GM18861 (cell line): ENCODE data around the gene RBKS.
"Not testable (repeated sequence)": the region's sequence is repeated elsewhere in the genome, so short reads cannot be mapped to it uniquely, and the experiment has no call there.

Experiments used
- ATAC-seq: cut with Tn5 transposase; IDR thresholded peaks from one replicate; pipeline ENCODE4 v1.9.1; 2021; ENCODE audit not compliant: unreplicated experiment

Gene RBKS

DNA sequence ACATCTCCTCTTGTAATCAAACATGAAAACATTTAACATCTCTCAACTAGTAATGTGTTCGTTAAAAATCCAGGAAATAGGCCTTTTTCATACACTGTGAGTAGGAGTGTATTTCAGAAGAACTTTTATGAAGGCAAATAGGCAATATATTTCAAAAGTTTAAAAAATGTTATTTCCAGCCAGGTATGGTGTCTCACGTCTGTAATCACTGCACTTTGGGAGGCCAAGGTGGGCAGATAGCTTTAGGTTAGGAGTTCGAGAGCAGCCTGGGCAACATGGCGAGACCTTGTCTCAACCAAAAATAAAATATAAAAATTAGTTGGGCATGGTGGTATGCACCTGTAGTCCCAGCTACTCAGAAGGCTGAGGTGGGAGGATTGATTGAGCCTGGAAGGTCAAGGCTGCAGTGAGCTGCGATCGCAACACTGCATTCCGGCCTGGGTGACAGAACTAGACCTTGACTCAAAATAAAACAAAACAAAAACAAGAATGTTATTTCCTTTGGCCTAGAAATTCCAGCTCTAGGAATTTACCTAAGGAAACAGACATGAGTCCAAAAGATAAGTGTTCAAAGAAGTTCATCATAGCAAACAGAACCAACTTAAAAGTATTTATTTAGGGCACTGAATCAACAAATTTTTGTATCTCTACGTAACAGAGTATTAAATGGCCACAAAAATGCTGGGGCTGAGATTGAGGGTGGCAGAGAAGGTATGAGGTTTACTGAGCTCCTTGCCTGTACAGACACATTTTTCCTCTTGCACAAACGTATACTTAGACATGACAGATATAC lies 14.9 kb downstream of the RBKS start:
- no peak for ATAC-seq

DNA sequence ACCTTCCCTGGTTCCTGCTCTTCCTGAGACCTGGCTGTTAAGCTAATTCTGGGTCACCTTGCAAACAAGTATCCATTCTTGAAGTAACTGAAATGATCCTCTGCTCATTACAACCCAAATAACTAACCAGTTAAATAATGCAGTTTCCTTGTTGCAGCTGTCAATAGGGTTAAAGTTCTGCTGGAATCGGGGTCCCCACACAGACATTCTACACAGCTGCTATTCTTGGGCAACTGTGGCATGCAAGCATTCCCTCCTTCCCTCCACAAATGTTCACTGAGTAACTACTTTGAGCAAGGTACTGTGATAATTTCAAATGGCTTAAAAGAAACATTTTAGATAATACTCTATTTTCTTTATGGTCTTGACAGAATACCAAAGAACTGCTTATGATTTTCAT lies 17.1 kb downstream of the RBKS start:
- no peak for ATAC-seq

DNA sequence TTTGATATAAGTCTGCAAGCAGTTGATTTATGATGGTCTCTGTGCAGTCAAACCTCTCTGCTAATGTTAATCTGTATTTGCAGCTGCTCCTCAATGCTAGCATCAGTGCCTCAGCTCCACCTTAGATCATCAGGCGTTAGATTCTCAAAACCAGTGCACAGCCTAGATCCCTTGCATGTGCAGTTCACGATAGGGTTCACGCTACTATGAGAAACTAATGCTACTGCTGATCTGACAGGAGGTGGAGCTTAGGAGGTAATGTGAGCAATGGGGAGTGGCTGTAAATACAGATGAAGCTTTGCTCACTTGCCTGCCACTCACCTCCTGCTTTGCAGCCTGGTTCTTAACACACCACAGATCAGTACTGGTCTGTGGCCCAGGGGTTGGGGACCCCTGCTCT lies 18.4 kb downstream of the RBKS start:
- ATAC-seq = no peak

DNA sequence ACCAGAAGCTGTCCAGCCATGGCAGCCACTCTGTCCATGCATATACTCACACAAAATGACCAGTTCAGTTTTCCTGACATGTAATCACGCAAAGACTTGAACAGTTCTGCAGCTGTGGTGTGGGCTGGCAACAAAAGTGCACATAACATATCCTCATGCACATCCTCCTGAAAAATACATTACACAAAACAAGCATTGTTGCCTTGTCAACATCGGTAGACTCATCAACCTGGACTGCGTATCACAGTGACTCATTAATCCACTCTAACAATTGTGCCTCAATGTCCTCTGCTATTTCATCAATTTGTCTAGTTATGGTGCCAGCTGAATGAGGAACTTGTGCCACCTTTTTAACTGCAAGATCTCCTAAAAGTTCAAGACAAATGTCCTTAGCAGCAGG lies 19.5 kb downstream of the RBKS start:
- ATAC-seq = no peak

DNA sequence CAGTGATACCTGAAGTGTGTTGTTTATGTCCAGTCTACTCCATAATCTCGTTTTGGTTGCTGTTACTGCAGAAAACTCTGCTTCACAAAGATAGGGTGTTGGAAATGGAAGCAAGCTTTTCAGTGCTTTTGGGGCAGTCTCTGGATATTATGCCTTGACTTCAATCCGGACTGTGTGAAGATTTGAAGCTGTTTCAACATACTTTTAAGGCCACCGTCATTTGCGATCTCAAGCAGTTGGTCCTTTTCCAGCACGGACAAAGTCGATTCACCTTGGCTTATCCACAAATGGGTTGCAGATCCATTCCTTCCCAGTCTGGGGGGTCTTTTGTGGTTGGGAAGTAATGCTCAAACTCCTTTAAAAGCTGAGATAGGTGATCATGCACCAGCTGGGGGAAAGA lies 20.4 kb downstream of the RBKS start:
- ATAC-seq = no peak

DNA sequence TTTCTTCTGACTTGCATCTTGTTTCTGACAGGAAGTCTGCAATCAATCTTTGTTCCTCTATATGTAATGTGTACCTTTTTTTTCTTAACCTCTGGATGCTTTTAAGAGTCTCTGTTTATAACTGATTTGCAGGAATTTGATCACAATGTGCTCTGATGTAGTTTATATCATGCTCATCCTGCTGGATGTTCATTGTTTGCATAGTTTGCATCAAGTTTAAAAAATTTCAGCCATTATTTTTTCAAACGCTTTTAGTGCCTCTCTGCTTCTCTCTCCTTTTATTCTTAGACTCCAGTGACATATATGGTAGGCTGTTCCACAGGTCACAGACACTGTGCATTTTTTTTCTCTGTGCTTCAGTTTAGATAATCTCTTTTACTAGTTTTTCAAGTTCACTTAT lies 23.9 kb downstream of the RBKS start:
- ATAC-seq = no peak

DNA sequence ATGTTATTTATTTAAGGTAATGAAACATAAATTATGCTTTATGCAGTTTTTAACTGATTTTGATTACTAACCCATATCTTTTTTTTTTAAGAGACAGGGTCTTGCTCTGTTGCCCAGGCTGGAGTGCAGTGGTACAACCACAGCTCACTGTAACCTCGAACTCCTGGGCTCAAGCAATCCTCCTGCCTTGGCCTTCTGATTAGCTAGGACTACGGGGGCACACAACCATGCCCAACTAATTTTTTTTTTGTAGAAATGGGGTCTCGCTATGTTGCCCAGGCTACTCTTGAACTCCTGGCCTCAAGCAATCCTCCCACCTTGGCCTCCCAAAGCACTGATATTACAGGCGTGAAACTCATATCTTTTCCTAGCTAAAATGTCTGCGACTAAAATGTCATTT lies 26.2 kb downstream of the RBKS start:
- ATAC-seq = not testable (repeated sequence)

DNA sequence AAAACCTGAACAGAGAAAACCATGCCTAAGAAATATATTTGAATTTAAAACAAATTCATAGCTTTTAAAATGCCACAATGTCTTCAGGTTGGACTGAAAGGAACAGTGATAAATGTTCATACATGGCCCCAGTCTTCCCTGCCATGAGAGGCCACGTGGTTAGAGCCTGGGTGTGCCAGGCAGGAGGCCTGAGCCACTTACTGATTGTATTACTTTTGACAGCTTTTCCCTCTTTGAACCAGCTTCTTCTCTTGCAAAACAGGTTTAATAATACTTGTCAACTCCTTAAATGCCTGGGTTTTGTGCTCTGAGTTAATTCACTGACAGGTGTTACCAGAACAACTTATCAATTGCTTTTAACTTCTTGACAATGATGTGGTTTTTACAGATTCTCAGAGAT lies 27.0 kb downstream of the RBKS start:
- no peak for ATAC-seq

DNA sequence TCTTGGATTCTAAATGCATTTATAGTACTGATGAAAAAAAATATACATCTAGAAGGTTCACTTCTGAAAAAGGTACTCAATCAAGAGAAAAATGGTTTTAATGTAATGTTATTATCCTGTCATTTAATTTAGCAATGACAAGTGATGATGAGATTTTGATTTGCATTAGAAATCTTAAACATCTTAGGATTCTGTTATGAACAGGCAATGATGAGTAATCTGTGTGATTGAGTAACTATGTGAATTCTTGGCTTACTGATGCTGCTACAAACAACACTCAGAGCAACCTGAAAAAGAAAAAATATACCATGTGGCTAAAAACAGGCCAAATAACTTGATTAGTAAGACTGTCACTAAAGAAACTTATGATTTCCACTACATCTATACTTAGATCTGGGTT lies 30.1 kb downstream of the RBKS start:
- no peak for ATAC-seq

DNA sequence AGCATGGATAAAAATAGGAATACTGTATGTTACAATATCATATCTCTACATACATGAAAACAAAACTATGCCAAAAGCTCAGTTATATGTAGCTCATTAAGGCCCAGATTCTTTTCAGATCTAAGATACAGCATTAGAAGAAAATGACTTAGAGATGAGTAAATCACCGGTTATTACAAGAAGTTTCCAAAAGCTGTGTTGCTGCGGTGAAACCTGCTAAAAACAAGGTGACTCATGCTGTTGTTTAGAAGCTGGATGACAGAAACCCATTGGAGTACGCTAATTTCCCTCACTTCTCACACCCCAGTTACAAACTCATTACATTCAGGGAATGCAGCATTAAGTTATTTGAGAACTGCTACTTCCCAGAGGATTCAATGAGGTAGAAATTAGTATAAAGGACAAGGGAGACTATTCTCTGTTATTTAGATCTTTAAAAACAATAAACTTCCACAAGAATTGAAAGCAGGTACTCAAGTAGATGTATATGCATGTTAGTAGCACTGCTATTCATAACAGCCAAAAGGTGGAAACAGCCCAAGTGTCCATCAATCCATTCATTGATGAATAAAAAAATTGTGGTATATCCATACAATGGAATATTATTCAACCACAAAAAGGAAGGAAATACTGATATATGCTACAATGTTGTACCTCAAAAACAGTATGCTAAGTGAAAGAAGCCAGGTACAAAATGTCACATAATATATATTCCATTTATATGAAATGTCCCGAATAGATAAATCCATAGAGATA lies 32.6 kb downstream of the RBKS start:
- no peak for ATAC-seq

DNA sequence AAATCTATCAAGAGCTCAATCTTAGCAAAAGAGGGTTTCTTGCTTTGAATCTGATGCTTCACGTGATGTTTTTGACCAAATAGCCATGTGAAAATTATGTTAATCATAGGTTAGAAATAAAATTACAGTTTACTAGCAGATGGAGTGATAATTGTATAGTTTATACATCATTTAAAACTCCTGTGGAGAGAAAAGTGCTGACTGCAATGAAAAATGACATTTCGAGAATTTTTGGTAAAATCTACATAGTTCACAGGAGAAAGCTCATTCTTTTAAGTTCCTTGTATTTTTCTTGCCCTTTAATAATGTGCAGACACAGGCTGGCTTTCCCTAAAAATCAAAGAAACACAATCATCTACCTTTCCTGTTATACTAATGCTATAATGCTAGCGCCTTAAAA lies 33.2 kb downstream of the RBKS start:
- ATAC-seq = no peak

DNA sequence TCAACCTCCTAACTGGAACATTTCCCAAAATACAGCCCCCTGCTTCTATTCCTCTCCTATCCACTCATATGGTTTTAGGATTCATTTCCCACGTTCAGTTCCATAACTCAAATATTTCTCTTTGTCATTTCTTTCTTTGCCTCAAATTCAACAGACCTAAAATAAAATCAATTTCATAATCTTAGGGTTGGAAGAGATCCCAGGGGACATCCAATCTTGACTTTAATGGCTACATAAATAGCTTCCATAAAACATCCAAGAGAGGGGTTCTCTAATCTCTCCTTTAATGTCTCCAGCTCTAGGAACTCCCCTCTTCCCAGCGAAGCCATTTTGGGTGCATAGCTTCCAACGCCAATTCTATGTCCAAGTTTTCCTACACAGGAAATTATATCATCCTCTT lies 33.8 kb downstream of the RBKS start:
- ATAC-seq = no peak

DNA sequence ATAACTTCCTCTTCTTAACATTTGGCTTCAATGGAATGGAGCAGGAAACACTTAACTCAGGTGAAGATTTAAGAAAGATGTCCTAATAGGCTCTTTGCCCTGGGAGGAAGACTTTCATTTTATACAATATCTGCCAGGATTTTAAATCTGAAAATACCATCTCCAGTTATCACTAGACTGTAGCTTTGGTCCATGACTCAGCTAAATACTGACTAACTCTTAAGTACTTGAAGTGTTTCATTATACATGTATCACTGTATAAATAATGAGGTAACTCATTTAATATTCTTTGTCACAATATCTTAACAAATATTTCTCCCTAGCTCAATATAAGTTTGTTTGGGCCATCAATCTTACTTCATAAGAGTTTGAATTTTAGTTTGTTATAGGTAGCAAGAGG lies 34.7 kb downstream of the RBKS start:
- no peak for ATAC-seq

DNA sequence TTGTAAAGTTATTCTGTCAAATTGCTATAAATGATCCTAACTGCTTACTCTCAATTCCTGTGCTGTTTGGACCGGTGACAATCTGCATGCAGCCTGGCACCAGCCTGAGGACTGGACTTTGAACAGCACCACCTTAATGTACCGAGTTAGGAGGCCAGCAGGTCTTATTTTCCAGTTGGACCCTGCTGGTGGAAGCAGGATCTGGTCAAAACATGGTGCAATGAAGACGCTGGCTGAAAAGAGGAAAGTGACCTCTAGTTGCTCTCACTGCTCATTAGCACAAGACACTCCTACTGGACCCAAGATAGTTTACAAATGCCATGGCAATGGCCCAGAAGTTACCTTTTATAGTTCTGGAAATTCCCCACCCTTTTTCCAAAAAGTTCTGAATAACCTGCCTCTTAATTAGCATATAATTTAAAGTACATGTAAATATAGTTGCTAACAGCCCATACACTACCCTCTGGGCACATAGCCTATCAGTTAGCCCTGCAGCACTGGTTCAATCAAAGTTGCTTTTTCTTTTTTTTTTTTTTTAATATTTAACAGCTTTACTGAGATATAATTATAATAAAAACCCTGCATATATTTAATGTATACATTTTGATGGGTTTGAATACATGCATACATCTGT lies 35.8 kb downstream of the RBKS start:
- ATAC-seq = no peak

DNA sequence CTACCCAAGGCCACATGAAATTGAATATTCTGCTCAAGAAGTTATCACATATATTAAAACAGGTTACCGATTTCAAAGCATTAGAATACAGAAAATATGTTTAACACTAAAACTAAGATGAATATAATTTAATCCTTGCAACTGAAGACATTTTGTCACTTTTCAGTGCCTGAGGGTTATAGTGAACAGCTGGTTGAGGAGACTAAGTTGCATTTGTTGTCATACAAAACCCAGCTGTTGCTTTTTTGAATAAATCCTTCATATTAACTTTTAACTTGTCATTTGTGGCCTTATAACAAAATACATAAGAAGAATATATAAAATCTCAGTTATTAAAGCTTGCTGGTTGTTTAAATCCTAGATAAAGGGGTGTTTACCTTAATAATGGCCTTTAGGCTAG lies 37.5 kb downstream of the RBKS start:
- no peak for ATAC-seq

DNA sequence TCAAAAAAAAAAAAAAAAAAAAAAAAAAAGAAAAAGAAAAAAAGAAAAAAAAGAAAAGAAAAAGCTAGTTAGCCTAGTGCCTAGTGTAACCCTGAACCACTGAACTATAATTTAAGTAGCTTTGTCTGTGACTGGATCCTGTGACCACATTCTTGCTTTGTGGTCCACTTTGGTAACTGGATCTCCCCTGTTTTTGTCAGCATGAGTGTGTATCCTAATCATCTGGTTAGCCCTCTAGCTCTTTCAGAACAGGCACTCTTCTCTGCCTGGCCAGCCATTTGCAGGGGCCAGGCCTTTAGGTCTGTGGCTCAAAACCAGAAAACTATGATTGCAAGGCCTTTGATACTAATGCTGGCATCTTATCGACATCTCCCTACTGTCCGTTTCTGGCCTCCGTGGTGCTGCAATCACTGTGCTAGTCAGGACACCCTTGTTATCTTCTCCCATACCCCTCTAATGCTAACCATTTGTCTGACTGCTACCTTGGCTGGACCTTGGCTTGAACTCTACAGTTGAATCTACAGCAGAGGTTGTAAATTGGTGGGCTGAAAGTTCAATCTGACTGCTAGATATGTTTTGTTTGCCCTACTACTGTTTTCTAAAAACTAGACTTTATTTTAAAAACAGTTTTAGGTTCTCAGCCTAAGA lies 40.5 kb downstream of the RBKS start:
- ATAC-seq = no peak

DNA sequence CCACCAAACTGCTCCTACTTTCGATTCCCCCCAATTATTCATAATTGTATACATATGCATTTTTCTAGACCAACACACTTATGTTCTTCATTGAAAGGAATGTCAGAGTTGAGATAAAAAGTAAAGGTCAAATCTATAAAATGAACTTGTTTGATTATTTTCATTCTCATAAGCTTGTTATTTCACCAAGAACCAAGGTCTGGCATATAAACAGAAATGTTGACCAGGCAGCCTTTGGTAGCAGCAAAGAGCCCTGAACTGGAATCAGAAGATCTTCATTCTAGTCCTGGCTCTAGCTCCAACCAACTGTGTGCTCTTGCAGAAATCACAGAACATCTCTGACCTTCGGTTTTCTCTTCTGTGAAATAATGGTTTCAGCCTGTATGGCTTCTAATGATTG lies 42.9 kb downstream of the RBKS start:
- no peak for ATAC-seq

DNA sequence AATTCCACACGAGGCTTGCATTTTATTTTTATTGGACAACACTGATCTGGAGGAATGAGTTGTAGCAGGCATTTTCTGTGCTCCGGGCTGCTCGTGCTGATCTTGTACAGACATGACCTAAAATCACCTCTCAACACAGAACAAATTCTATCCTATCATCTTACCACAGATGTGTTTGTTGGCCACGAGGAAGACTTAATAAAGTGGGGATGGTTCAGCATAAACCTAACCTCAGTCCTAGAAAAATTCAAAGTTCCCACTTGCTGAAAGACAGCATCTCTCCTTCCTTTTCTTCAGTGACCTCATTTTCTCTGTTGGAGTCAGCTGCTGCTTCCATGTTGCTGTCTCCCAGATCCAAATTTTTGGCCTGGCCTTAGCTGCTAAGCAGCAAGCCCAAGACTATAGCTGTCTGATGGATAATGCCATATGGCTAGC lies 45.3 kb downstream of the RBKS start:
- no peak for ATAC-seq

DNA sequence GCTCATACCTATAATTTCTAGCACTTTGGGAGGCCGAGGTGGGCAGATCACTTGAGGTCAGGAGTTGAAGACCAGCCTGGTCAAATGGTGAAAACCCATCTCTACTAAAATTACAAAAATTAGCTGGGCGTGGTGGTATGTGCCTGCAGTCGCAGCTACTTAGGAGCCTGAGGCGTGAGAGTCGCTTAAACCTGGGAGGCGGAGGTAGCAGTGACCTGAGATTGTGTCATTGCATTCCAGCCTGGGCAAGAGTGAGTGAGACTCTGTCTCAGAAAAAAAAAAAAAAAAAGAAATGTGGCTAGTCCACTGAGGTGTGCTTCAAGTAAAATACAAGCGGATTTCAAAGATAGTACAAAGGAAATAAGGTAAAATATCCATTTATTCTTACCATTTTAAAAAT lies 46.2 kb downstream of the RBKS start:
- no peak for ATAC-seq

DNA sequence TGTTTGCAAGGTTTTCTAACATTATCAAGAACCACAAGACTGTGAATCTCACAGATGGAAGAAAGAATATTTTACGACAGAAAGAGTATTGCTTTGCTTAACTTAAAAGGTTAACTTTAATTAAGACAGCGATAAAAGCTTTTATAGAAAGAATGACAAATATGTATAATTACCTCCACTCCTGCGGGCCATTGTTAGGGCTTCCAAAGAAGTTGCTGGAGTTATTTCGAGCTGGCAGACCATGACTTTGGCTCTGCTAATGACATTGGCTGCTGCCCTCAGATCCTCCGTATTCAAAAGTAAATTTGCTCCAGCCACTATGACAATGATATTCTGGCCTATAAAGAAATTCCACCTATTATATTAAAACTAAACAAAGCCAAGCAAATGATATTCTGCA lies 47.3 kb downstream of the RBKS start:
- no peak for ATAC-seq

DNA sequence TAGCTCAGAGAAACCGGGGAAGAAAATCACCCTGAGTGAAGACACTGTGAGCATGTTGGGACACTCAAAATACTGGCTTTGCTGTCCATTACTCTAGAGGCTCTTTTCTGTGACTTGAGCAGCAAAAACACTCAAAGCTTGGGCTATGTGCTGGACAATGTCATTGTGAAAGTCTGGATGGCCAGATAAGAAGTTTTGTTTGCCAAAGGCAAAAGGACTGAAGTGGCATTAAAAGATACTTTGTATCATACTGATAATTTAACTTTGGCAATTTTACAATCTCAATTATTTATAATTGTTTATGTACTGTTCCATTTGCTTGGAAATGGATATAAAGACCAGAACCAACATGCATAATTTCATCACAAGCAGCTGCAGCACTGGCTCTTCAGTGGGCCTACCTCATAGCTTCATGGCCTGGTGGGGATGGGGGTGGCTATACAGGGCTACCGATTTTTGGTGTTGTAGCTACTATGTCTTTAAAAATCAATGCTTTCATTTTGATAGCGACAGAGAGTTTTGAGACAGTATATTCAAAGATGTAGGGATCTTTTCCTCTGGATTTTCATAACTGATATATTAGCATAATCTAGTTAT lies 51.1 kb downstream of the RBKS start:
- ATAC-seq = no peak
